Gastroesophageal sphincter (tissue), 4 donors: ENCODE data around the gene PBOV1. TPM values are rescaled to one million over a fixed set of nuclear protein-coding genes. Genes with fewer than 3 reads are reported as not detected.

Source experiments
- ATAC-seq: fragments of 150-250 bp; one replicate; pipeline ENCODE4 v1.9.1; 2016; ENCODE audit warnings: mild to moderate bottlenecking, moderate library complexity
- H3K27ac ChIP-seq, 4 donors: fragments of 200-600 bp; sonication (generic) in 3 of 4; 1 replicate in 3 of 4; 2 replicates in 1 of 4; pipeline ENCODE4 v1.5.1; 2016 to 2019
- H3K27me3 ChIP-seq: fragments of 200-600 bp; sonication (generic); one replicate; pipeline ENCODE4 v1.5.1; 2019
- H3K36me3 ChIP-seq, 2 donors: fragments of 200-600 bp; sonication (generic); one replicate each; pipeline ENCODE4 v1.5.1; 2019; ENCODE audit warnings: control low read depth in 1 of 2
- H3K4me1 ChIP-seq, 3 donors: fragments of 200-600 bp; sonication (generic); 1 replicate in 2 of 3; 2 replicates in 1 of 3; pipeline ENCODE4 v1.5.1; 2016 to 2019; ENCODE audit warnings: control low read depth in 2 of 3
- H3K4me3 ChIP-seq, 2 donors: fragments of 200-600 bp; sonication (generic); one replicate each; pipeline ENCODE4 v1.5.1; 2019; ENCODE audit warnings: mild to moderate bottlenecking in 1 of 2, moderate library complexity in 1 of 2
- H3K9me3 ChIP-seq, 3 donors: fragments of 200-600 bp; sonication (generic); one replicate each; pipeline ENCODE4 v1.5.1; 2017 to 2019; ENCODE audit warnings: control low read depth in 2 of 3
- CTCF ChIP-seq, 4 experiments: fragments of 200-600 bp in 2 of 4; fragments of 450-650 bp in 2 of 4; sonication (generic) in 1 of 4; IDR thresholded peaks; one replicate each; pipeline ENCODE4 v1.5.1; 2017 to 2019; ENCODE audit warnings: antibody characterized with exemption in 4 of 4, mild to moderate bottlenecking in 2 of 4, moderate library complexity in 2 of 4
- EP300 ChIP-seq: sonication (generic); formaldehyde crosslinking; IDR thresholded peaks from one replicate; pipeline ENCODE4 v1.6.1; 2017; ENCODE audit warnings: antibody characterized with exemption, mild to moderate bottlenecking
- POLR2A ChIP-seq, 2 donors: fragments of 450-650 bp; IDR thresholded peaks; one replicate each; pipeline ENCODE4 v1.6.1; 2017; ENCODE audit warnings: antibody characterized with exemption in 2 of 2, mild to moderate bottlenecking in 2 of 2, moderate library complexity in 1 of 2
- POLR2AphosphoS5 ChIP-seq: sonication (generic); formaldehyde crosslinking; IDR thresholded peaks from one replicate; pipeline ENCODE4 v1.6.1; 2017; ENCODE audit warnings: antibody characterized with exemption
- WGBS, 2 donors: methylation state at CpG; one replicate each; pipeline ENCODE4 v1.1.5; 2018; ENCODE audit warnings: low coverage in 1 of 2; 5-methylcytosine and 5-hydroxymethylcytosine counted together
- total RNA-seq, 4 donors: library from RNA; depleted of rRNA; stranded (reverse); fragments of >200 nt; gene quantifications; one replicate each; pipeline ENCODE4 v1.1.0, GENCODE V29; 2016

Gene PBOV1
- total RNA-seq, 4 donors from 2014 or later, result not detected

GRCh38 chr6:138239774-138240173 lies 21.5 kb upstream of the PBOV1 start:
- no peak for ATAC-seq
- TF ChIP-seq POLR2A (IDR thresholded peaks at IDR 0.05) (no peak), CTCF (IDR thresholded peaks at IDR 0.05) (no peak), EP300 (no peak), POLR2AphosphoS5 (no peak)
- no peaks in the 10 kb centered on the region for H3K4me1 ChIP-seq
- H3K27me3 ChIP-seq, result no peaks in the 10 kb centered on the region
- WGBS, 2 donors, result 90 to 100% methylated on average over 1 of the region's 1 CpG
- H3K36me3 ChIP-seq, result no peaks in the 10 kb centered on the region
- no peak overlapping the region for H3K4me3 ChIP-seq
- no peak overlapping the region for H3K27ac ChIP-seq
- H3K9me3 ChIP-seq, result no peaks in the 10 kb centered on the region

GRCh38 chr6:138238368-138238767 lies 20.1 kb upstream of the PBOV1 start:
- Histone ChIP-seq H3K27me3 (no peaks in the 10 kb centered on the region), H3K9me3 (no peaks in the 10 kb centered on the region), H3K4me3 (no peak overlapping the region), H3K27ac (no peak overlapping the region), H3K36me3 (no peaks in the 10 kb centered on the region), H3K4me1 (no peaks in the 10 kb centered on the region)
- no peak for ATAC-seq
- WGBS, 2 donors, result 79 to 80% methylated on average over 6 of the region's 6 CpGs
- TF ChIP-seq POLR2A (IDR thresholded peaks at IDR 0.05), result no peak
- no peak for TF ChIP-seq POLR2AphosphoS5

GRCh38 chr6:138237463-138237862 lies 19.2 kb upstream of the PBOV1 start:
- no peaks in the 10 kb centered on the region for H3K36me3 ChIP-seq
- WGBS, 2 donors, result no CpG with 5 or more reads among the region's 2 CpGs
- no peaks in the 10 kb centered on the region for H3K4me1 ChIP-seq
- H3K9me3 ChIP-seq, result no peaks in the 10 kb centered on the region
- no peak overlapping the region for H3K4me3 ChIP-seq
- TF ChIP-seq EP300, result no peak
- no peak for TF ChIP-seq CTCF (IDR thresholded peaks at IDR 0.05)
- H3K27ac ChIP-seq, result no peak overlapping the region
- no peaks in the 10 kb centered on the region for H3K27me3 ChIP-seq
- no peak for ATAC-seq

GRCh38 chr6:138235693-138236092 lies 17.4 kb upstream of the PBOV1 start:
- no peak for ATAC-seq
- Histone ChIP-seq H3K27me3 (no peaks in the 10 kb centered on the region), H3K27ac (no peak overlapping the region), H3K4me3 (no peak overlapping the region), H3K4me1 (no peaks in the 10 kb centered on the region), H3K36me3 (no peaks in the 10 kb centered on the region), H3K9me3 (no peaks in the 10 kb centered on the region)
- TF ChIP-seq EP300 (no peak), POLR2A (IDR thresholded peaks at IDR 0.05) (no peak)
- WGBS, 2 donors, result 13 to 36% methylated on average over 1 of the region's 1 CpG

- no peak for ATAC-seq
These were observed 16.9 kb upstream of the PBOV1 start for GRCh38 chr6:138235205-138235604.

GRCh38 chr6:138234363-138234762 lies 16.1 kb upstream of the PBOV1 start:
- H3K27me3 ChIP-seq, result no peaks in the 10 kb centered on the region
- no peaks in the 10 kb centered on the region for H3K4me1 ChIP-seq
- no peaks in the 10 kb centered on the region for H3K36me3 ChIP-seq
- H3K4me3 ChIP-seq, result no peak overlapping the region
- TF ChIP-seq POLR2A (IDR thresholded peaks at IDR 0.05) (no peak), CTCF (IDR thresholded peaks at IDR 0.05) (no peak), POLR2AphosphoS5 (no peak)
- no peaks in the 10 kb centered on the region for H3K9me3 ChIP-seq
- H3K27ac ChIP-seq, result no peak overlapping the region
- ATAC-seq, result no peak
- 35% methylated on average over 2 of the region's 2 CpGs; no CpG with 5 or more reads in 1 of the 2 donors for WGBS, 2 donors

More at GRCh38 chr6:138235205-138235604, 16.9 kb upstream of the PBOV1 start:
- H3K4me1 ChIP-seq, result no peaks in the 10 kb centered on the region
- H3K27me3 ChIP-seq, result no peaks in the 10 kb centered on the region
- H3K27ac ChIP-seq, result no peak overlapping the region
- TF ChIP-seq POLR2A (IDR thresholded peaks at IDR 0.05), result no peak
- TF ChIP-seq EP300, result no peak
- no peak for TF ChIP-seq CTCF (IDR thresholded peaks at IDR 0.05)
- H3K36me3 ChIP-seq, result no peaks in the 10 kb centered on the region
- 62% methylated on average over 1 of the region's 1 CpG; no CpG with 5 or more reads in 1 of the 2 donors for WGBS, 2 donors
- H3K4me3 ChIP-seq, result no peak overlapping the region
- no peaks in the 10 kb centered on the region for H3K9me3 ChIP-seq
